KMS-11 (cell line): ENCODE data around the gene TSR1.
"Not testable (repeated sequence)": the region's sequence is repeated elsewhere in the genome, so short reads cannot be mapped to it uniquely, and the experiment has no call there.

Experiments used
- H2AFZ ChIP-seq: fragments of 200-600 bp; sonication (generic); 2 replicates; pipeline ENCODE4 v1.6.1; 2016; ENCODE audit warnings: antibody characterized with exemption, mixed run types, low read depth
- H3K27ac ChIP-seq: fragments of 200-600 bp; sonication (generic); 2 replicates; pipeline ENCODE4 v1.6.1; 2016; ENCODE audit warnings: mild to moderate bottlenecking, mixed run types
- H3K27me3 ChIP-seq: fragments of 200-600 bp; sonication (generic); 2 replicates; pipeline ENCODE4 v1.6.1; 2017; ENCODE audit warnings: mild to moderate bottlenecking, low read depth, mixed run types, moderate library complexity; ENCODE audit not compliant: insufficient read depth
- H3K36me3 ChIP-seq: fragments of 200-600 bp; sonication (generic); 2 replicates; pipeline ENCODE4 v1.6.1; 2017; ENCODE audit warnings: mild to moderate bottlenecking, mixed run types; ENCODE audit not compliant: insufficient read depth
- H3K4me1 ChIP-seq: fragments of 200-600 bp; sonication (generic); 2 replicates; pipeline ENCODE4 v1.6.1; 2016; ENCODE audit warnings: mild to moderate bottlenecking, low read depth, mixed run types; ENCODE audit not compliant: poor library complexity, severe bottlenecking
- H3K4me2 ChIP-seq: fragments of 200-600 bp; sonication (generic); 2 replicates; pipeline ENCODE4 v1.7.0; 2016; ENCODE audit warnings: mild to moderate bottlenecking, mixed run types
- H3K4me3 ChIP-seq: fragments of 200-600 bp; sonication (generic); IDR thresholded peaks from 2 replicates; pipeline ENCODE4 v1.6.1; 2017; ENCODE audit warnings: low read depth, low read length, mixed read lengths; ENCODE audit not compliant: insufficient read depth
- H3K79me2 ChIP-seq: fragments of 200-600 bp; sonication (generic); 2 replicates; pipeline ENCODE4 v1.6.1; 2016; ENCODE audit warnings: low read depth, mixed run types; ENCODE audit not compliant: insufficient read depth
- H3K9ac ChIP-seq: fragments of 200-600 bp; sonication (generic); 2 replicates; pipeline ENCODE4 v1.6.1; 2016; ENCODE audit warnings: mild to moderate bottlenecking, mixed run types
- H4K20me1 ChIP-seq: fragments of 200-600 bp; sonication (generic); 2 replicates; pipeline ENCODE4 v1.6.1; 2016; ENCODE audit warnings: mild to moderate bottlenecking, mixed run types; ENCODE audit not compliant: insufficient read depth
- TF ChIP-seq, protein P1 (sequence below): fragments of 200-600 bp; sonication (generic); conservative IDR thresholded peaks from 2 replicates; pipeline ENCODE4 v1.6.1; 2017; ENCODE audit warnings: low read depth, mild to moderate bottlenecking, antibody characterized with exemption, low read length, moderate library complexity, mixed read lengths

The TSR1 gene

DNA sequence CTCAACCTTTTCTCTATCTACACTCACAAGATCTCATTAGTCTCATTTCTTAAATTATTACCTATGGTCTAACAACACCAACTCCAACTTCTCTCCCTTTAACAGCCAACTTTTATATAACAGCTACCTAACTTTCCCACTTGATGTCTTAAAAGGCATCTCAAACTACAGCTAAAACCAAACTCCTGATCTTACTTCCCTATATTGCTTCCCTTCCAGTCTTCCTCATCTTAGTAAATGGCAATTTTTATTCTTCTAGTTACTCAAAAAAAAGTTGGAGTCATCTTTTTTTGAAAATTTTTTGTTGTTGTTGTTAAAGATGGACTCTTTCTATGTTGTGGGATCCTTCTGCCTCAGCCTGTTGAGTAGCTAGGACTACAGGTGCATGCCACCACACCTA is 17.2 kb downstream of the TSR1 start:
- no peak overlapping the region for H3K9ac ChIP-seq
- no peak overlapping the region for H3K27ac ChIP-seq
- H3K79me2 ChIP-seq: no peaks in the 10 kb centered on the region
- no peaks in the 10 kb centered on the region for H3K27me3 ChIP-seq
- no peak overlapping the region for H3K4me2 ChIP-seq
- TF ChIP-seq, protein P1, sequence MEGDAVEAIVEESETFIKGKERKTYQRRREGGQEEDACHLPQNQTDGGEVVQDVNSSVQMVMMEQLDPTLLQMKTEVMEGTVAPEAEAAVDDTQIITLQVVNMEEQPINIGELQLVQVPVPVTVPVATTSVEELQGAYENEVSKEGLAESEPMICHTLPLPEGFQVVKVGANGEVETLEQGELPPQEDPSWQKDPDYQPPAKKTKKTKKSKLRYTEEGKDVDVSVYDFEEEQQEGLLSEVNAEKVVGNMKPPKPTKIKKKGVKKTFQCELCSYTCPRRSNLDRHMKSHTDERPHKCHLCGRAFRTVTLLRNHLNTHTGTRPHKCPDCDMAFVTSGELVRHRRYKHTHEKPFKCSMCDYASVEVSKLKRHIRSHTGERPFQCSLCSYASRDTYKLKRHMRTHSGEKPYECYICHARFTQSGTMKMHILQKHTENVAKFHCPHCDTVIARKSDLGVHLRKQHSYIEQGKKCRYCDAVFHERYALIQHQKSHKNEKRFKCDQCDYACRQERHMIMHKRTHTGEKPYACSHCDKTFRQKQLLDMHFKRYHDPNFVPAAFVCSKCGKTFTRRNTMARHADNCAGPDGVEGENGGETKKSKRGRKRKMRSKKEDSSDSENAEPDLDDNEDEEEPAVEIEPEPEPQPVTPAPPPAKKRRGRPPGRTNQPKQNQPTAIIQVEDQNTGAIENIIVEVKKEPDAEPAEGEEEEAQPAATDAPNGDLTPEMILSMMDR: no peak
- H3K4me1 ChIP-seq: no peaks in the 10 kb centered on the region
- H2AFZ ChIP-seq: no peak overlapping the region
- no peaks in the 10 kb centered on the region for H4K20me1 ChIP-seq
- H3K4me3 ChIP-seq: no peak overlapping the region
- peaks cover 6% of the 10 kb centered on the region; the same call in 1 of the 2 replicates for H3K36me3 ChIP-seq

DNA sequence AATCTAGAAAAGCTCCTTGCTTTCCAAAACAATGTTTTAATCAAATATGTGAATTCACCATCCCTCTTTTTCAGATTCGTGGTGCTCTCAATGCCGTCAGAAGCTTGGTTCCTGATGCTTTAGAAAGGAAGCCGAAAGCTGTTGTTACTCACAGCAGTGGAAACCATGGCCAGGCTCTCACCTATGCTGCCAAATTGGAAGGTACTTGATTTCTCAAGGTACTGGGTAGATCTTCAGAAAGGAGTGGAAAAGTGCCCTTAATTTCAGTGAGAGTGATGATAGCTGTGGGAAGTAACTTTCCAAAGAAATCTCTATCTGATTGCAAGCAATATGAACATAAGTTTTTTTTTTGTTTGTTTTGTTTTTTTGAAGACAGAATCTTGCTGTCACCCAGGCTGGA is 18.5 kb downstream of the TSR1 start:
- Histone ChIP-seq H4K20me1 (no peaks in the 10 kb centered on the region), H3K4me3 (no peak overlapping the region), H3K27ac (no peak overlapping the region), H3K4me2 (no peak overlapping the region), H3K4me1 (no peaks in the 10 kb centered on the region), H2AFZ (no peak overlapping the region), H3K9ac (no peak overlapping the region), H3K36me3 (no peaks in the 10 kb centered on the region; the same call in 1 of the 2 replicates), H3K27me3 (no peaks in the 10 kb centered on the region), H3K79me2 (no peaks in the 10 kb centered on the region)
- TF ChIP-seq, protein P1: no peak

DNA sequence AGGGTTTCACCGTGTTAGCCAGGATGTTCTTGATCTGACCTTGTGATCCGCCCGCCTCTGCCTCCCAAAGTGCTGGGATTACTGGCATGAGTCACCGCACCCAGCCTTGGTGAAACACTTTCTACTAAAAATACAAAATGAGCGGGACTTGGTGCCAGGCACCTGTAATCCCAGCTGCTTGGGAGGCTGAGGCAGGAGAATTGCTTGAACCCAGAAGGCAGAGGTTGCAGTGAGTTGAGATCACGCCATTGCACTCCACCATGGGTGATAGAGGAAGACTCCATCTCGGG is 19.4 kb downstream of the TSR1 start:
- not testable (repeated sequence) for H3K4me2 ChIP-seq, H4K20me1 ChIP-seq, H3K9ac ChIP-seq, H3K4me1 ChIP-seq, H2AFZ ChIP-seq, H3K27me3 ChIP-seq, H3K4me3 ChIP-seq, H3K27ac ChIP-seq, H3K79me2 ChIP-seq, H3K36me3 ChIP-seq

DNA sequence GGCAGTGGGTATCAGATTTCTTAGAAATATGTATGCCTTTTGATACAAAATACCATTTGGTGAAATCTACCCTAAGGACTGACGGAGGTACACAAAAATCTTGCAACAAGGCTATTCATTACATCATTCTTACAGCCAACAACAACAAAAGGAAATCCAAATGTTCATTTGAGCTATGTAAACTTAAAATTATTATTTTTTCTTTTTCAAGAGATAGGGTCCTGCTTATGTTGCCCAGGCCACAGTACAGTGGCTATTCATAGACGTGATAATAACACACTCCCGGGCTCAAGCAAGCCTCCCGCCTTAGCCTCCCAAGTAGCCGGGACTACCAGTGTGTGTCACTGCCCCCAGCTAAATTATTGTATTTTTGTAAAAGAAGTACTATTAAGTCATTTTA is 23.5 kb downstream of the TSR1 start:
- Histone ChIP-seq H3K27ac (no peak overlapping the region), H4K20me1 (no peaks in the 10 kb centered on the region), H3K79me2 (no peaks in the 10 kb centered on the region), H3K27me3 (no peaks in the 10 kb centered on the region), H3K36me3 (no peaks in the 10 kb centered on the region), H2AFZ (no peak overlapping the region), H3K9ac (no peak overlapping the region), H3K4me2 (no peak overlapping the region), H3K4me3 (no peak overlapping the region), H3K4me1 (peaks cover 13% of the 10 kb centered on the region)
- TF ChIP-seq, protein P1: no peak

DNA sequence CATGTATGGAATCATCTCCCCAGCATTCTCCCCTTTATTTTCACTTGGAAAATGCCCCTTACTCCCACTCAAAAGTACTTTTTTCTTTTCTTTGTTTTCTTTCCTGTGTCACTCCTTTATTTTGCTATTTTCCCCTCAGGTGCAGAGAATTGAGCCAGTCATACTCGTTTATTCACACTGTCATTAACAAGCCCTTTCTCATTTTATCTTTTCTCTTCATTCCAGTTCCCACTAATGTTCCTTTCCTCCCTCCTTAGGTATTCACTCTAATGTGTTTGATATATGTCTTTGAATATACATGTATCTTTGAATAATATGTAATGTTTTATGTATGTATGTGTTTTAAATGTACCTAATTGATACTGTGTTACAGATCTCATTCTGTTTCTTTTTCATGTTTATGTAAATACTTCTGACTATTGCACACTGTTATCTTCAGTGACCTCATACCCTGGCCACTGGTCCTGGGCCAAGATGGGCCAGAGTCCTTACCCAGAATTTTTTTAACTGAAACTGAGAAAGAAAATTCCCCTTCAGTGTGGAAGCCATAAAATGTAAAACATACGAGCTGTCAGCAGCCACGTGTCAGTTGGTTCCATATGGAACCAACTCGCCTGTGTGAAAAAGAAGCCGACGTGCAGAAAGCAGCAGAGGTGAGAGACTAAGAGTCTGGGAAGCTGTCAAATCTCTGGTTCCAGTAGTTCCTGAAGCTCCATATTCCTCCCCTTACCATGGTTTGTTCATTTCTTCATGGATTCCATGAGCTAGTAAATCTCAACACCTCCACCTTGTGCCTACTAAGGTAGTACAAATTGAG is 26.7 kb downstream of the TSR1 start:
- Histone ChIP-seq H3K79me2 (no peaks in the 10 kb centered on the region), H3K4me2 (peak overlapping the region; percentile 27)
- TF ChIP-seq, protein P1: no peak

More for the DNA sequence above, 26.7 kb downstream of the TSR1 start:
- Histone ChIP-seq H3K9ac (no peak overlapping the region), H3K36me3 (no peaks in the 10 kb centered on the region), H3K4me3 (no peak overlapping the region), H3K27ac (peak overlapping the region; percentile 7; the same call in 1 of the 2 replicates), H3K27me3 (no peaks in the 10 kb centered on the region), H3K4me1 (peaks cover 21% of the 10 kb centered on the region), H2AFZ (peak overlapping the region; percentile 5; the same call in 1 of the 2 replicates), H4K20me1 (no peaks in the 10 kb centered on the region)
